Fibroblast of upper back skin (primary cell): ENCODE measurements around the gene ATF5.

Experiments
- DNase-seq: peaks from one replicate; pipeline ENCODE4 v3.0.0-alpha.2; 2013

The ATF5 gene

DNA sequence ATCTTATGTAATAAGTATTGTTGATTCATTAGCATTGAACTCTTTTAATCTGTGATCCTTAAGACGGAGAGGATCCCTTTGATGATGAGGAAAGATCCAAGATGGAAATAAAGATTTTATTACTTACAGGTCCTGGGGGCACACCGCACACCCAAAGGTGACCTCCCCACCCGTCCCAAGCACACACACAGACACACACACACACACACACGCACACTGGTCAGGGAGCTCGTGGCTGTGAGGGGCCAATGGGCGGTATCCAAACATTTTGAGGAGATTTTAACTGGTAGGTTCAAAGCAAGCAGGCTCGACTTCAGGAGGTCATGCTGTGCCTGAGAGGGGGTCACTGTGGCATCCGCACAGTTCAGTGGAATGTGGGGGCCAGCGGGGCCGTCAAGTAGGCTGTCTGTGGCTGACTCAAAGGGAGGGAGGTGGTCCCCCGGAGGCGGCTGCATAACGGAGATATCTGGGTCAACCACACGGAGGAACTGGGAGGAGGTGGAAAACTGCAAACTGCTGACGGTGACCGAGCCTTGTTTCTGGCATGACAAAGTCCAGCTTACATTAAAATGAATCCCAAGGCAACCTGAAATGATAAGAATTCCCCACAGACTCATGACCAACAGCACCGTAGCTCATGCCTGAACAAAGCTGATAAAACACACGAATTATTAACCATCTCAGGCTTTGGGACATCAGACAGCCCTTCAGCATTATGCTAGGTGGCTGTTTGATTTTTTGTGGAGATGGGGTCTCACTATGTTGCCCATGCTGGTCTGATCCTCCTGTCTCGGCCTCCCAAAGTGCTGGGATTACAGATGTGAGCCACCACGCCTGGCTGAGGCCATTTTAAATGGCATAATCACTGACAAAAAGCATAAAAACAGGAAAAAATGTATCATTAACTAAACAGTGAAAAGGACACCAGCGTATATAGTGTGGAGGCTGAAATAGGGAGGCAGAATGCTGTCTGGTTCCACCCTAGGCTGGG, 52.9 kb downstream of the ATF5 start:
- no peak for DNase-seq
